Measurements from ENCODE around the gene PDE1C. TPM values are rescaled to one million over a fixed set of nuclear protein-coding genes. Genes with fewer than 3 reads are reported as not detected.

Gene PDE1C
- total and polyA plus RNA-seq, 3 experiments from 2014 or later = not detected

DNA sequence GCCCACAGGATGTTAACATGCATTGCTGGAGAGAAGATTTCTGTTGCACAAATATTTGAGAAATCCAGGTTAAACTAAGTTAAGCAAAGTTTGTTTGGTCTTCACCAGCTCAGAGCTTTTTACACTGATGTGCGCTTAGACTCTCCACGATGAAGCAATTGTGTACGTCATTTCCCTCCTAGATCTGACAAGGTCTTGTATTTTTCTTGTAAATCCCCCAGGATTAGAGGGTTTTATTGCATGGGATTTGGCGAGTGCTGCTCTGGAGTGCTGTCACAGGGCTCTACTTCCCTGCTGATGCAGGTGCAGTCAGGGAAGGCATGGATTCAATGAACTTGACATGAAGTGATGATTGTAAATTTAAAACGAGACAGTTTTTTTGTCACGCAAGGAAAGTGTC, 173.3 kb downstream of the PDE1C start:
- no peak overlapping the region for H3K27ac ChIP-seq (ENCODE audit: low read depth, low read length)
- H3K4me3 Mint-ChIP-seq = no peak overlapping the region
- no peaks in the 10 kb centered on the region for H3K36me3 ChIP-seq (ENCODE audit: insufficient read depth, low read length)
- peaks cover 0 to 16% (median 6%) of the 10 kb centered on the region in 5 donors for H3K9me3 Mint-ChIP-seq
- no peak overlapping the region for H3K4me3 ChIP-seq (ENCODE audit: low read length)
- H3K27me3 ChIP-seq (ENCODE audit: insufficient read depth, low read length, poor library complexity, severe bottlenecking) = no peaks in the 10 kb centered on the region
- DNase-seq = no peak
- no peaks in the 10 kb centered on the region for H3K27me3 Mint-ChIP-seq
- POLR2A ChIA-PET = no interaction called here
- no peaks in the 10 kb centered on the region for H3K4me1 Mint-ChIP-seq
- no peaks in the 10 kb centered on the region for H3K36me3 Mint-ChIP-seq
- CTCF ChIA-PET = no interaction called here
- no peaks in the 10 kb centered on the region for H3K9me3 ChIP-seq (ENCODE audit: low read length)
- H3K4me1 ChIP-seq (ENCODE audit: insufficient read depth, low read length) = no peaks in the 10 kb centered on the region
- no peak overlapping the region for H3K27ac Mint-ChIP-seq

DNA sequence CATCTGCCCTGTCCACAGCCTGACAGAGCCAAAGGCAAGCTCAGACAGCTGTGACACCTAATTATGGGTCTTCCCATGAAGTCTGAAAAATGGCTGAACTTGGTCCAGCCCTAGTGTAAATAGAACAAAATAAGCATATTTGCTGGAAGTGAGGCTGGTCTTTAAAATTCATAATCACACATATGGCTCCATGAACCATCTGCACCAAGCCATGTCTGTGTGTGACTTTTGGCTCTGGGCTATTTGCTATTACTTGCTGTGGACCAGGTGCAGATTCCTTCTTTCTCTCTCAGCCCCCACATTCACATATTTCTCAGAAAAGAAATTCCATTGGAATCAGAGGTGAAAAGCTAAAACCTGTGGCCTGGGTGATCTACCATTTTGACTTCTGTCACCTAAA, 175.9 kb downstream of the PDE1C start:
- no peak overlapping the region for H3K27ac Mint-ChIP-seq
- Histone ChIP-seq H3K27me3 (ENCODE audit: insufficient read depth, low read length, poor library complexity, severe bottlenecking) (no peaks in the 10 kb centered on the region), H3K4me3 (ENCODE audit: low read length) (no peak overlapping the region), H3K27ac (ENCODE audit: low read depth, low read length) (no peak overlapping the region), H3K9me3 (ENCODE audit: low read length) (no peaks in the 10 kb centered on the region), H3K36me3 (ENCODE audit: insufficient read depth, low read length) (no peaks in the 10 kb centered on the region), H3K4me1 (ENCODE audit: insufficient read depth, low read length) (no peaks in the 10 kb centered on the region)
- no peak overlapping the region for H3K4me3 Mint-ChIP-seq
- POLR2A ChIA-PET = no interaction called here
- no peak for DNase-seq
- CTCF ChIA-PET = no interaction called here
- H3K9me3 Mint-ChIP-seq = peaks cover 0 to 16% (median 9%) of the 10 kb centered on the region in 5 donors
- H3K4me1 Mint-ChIP-seq = no peaks in the 10 kb centered on the region
- H3K36me3 Mint-ChIP-seq = no peaks in the 10 kb centered on the region
- H3K27me3 Mint-ChIP-seq = no peaks in the 10 kb centered on the region

DNA sequence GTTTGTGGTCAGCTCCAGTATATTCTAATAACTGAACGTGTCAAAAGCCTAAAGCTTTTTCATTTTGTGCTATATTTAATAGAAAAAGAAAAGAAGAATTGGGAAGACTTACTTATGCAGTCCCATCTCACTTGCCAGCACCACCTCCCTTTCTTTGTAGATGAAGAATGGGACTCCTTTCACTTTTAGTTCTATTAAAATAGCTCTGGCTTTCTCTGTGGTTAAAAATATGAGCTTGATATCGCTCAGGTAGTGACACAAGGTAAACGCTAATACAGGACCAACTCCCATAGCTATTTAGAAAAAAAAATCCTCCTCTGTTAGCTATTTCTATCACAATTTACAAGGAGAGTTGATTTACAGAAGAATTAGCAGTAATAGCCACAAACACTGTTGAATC, 176.8 kb downstream of the PDE1C start:
- Mint-ChIP-seq H3K4me1 (no peaks in the 10 kb centered on the region), H3K27ac (no peak overlapping the region), H3K36me3 (no peaks in the 10 kb centered on the region), H3K9me3 (peaks cover 0 to 16% (median 9%) of the 10 kb centered on the region in 5 donors), H3K4me3 (no peak overlapping the region), H3K27me3 (no peaks in the 10 kb centered on the region)
- POLR2A ChIA-PET = no interaction called here
- Histone ChIP-seq H3K27me3 (ENCODE audit: insufficient read depth, low read length, poor library complexity, severe bottlenecking) (no peaks in the 10 kb centered on the region), H3K4me3 (ENCODE audit: low read length) (no peak overlapping the region), H3K27ac (ENCODE audit: low read depth, low read length) (no peak overlapping the region), H3K9me3 (ENCODE audit: low read length) (no peaks in the 10 kb centered on the region), H3K4me1 (ENCODE audit: insufficient read depth, low read length) (no peaks in the 10 kb centered on the region), H3K36me3 (ENCODE audit: insufficient read depth, low read length) (no peaks in the 10 kb centered on the region)
- DNase-seq = no peak
- CTCF ChIA-PET = no interaction called here

DNA sequence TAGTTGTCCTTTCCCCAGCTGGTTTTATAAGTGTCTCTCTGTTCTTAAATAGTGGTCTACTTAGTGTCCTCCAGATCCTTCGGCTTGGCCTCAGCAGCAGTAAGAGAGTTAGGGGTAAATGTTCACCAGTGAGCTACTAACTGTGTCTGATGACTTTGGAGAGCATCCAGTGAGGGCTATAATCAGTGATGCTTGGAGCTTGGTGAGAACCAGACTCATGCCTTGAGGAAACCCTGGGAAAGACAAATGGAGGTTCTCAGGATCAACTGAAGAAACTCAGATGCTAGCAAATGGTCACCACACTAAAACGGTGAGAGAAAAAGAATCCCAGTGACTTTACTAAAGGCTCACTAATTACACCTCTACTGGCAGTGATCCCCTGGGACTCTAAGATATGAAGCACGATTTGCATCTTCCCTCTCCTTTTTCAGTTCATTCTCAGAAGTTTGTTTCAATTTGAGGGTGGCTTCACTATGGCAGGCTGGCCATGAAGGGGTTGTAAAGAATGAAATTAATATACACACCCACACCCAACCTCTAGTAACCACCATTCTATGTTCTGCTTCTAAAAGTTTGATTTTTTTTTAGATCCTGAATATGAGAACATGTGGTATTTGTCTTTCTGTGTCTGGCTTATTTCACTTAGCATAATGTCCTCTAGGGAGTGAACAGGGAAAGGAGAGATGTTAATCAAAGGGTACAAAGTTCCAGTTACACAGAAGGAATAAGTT, 177.9 kb downstream of the PDE1C start:
- H3K27ac ChIP-seq (ENCODE audit: low read depth, low read length) = no peak overlapping the region
- no peak for DNase-seq
- H3K4me1 ChIP-seq (ENCODE audit: insufficient read depth, low read length) = no peaks in the 10 kb centered on the region
- Mint-ChIP-seq H3K4me3 (no peak overlapping the region), H3K4me1 (no peaks in the 10 kb centered on the region), H3K27me3 (no peaks in the 10 kb centered on the region), H3K9me3 (peaks cover 0 to 16% (median 9%) of the 10 kb centered on the region in 5 donors), H3K27ac (no peak overlapping the region), H3K36me3 (no peaks in the 10 kb centered on the region)
- POLR2A ChIA-PET = no interaction called here
- no peaks in the 10 kb centered on the region for H3K9me3 ChIP-seq (ENCODE audit: low read length)
- no peaks in the 10 kb centered on the region for H3K36me3 ChIP-seq (ENCODE audit: insufficient read depth, low read length)
- no peak overlapping the region for H3K4me3 ChIP-seq (ENCODE audit: low read length)
- H3K27me3 ChIP-seq (ENCODE audit: insufficient read depth, low read length, poor library complexity, severe bottlenecking) = no peaks in the 10 kb centered on the region
- CTCF ChIA-PET = no interaction called here

DNA sequence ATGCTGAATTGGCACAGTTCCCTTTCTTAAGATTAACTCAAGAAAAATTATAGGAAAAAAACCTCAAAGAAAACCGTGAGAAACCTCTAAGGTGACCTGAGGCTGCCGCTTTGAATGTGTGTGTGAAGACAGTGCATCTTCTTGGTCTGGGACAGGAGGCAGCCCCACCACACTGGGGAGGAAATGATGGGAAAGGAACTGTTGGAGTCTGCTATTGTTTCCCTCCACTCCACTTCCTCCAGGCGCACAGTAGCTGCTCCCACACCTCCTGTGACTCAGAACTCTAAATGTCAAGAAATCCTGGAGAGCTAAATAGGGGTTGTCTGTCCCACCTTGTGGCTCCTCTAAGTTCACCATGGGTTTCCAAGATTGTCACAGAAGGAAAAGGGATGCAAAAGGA, 179.4 kb downstream of the PDE1C start:
- Mint-ChIP-seq H3K27me3 (no peaks in the 10 kb centered on the region), H3K9me3 (peaks cover 0 to 16% (median 6%) of the 10 kb centered on the region in 5 donors), H3K27ac (no peak overlapping the region), H3K4me1 (no peaks in the 10 kb centered on the region), H3K4me3 (no peak overlapping the region), H3K36me3 (no peaks in the 10 kb centered on the region)
- Histone ChIP-seq H3K36me3 (ENCODE audit: insufficient read depth, low read length) (no peaks in the 10 kb centered on the region), H3K27me3 (ENCODE audit: insufficient read depth, low read length, poor library complexity, severe bottlenecking) (no peaks in the 10 kb centered on the region), H3K4me3 (ENCODE audit: low read length) (no peak overlapping the region), H3K9me3 (ENCODE audit: low read length) (no peaks in the 10 kb centered on the region), H3K27ac (ENCODE audit: low read depth, low read length) (no peak overlapping the region), H3K4me1 (ENCODE audit: insufficient read depth, low read length) (no peaks in the 10 kb centered on the region)
- POLR2A ChIA-PET = no interaction called here
- peak in 1 of 5 donors; percentile 3 for DNase-seq
- CTCF ChIA-PET = no interaction called here

DNA sequence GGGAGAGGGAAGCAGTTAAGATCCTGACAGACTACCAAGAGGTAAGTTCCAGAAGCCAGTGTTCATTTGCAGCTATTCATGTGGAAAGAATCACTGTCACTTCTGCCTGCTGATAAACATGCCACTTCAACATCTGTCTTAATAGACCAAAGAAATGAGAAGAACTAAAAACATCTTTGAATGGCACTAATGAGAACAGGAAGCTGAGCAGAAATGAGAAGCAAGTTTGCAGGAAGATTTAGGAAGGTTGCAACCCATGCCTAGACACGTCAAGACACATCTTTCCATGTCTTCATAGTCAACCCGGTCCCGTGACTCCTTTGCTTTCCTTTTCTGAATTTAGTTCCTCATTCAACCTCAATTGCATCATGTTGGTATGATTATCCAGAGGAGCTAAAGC, 180.0 kb downstream of the PDE1C start:
- H3K27ac ChIP-seq (ENCODE audit: low read depth, low read length) = no peak overlapping the region
- Mint-ChIP-seq H3K4me3 (no peak overlapping the region), H3K36me3 (no peaks in the 10 kb centered on the region), H3K9me3 (peaks cover 0 to 18% (median 6%) of the 10 kb centered on the region in 5 donors), H3K27me3 (no peaks in the 10 kb centered on the region), H3K4me1 (no peaks in the 10 kb centered on the region), H3K27ac (no peak overlapping the region)
- no peak for DNase-seq
- no peaks in the 10 kb centered on the region for H3K4me1 ChIP-seq (ENCODE audit: insufficient read depth, low read length)
- H3K4me3 ChIP-seq (ENCODE audit: low read length) = no peak overlapping the region
- H3K36me3 ChIP-seq (ENCODE audit: insufficient read depth, low read length) = no peaks in the 10 kb centered on the region
- ChIA-PET CTCF (no interaction called here), POLR2A (no interaction called here)
- H3K9me3 ChIP-seq (ENCODE audit: low read length) = no peaks in the 10 kb centered on the region
- no peaks in the 10 kb centered on the region for H3K27me3 ChIP-seq (ENCODE audit: insufficient read depth, low read length, poor library complexity, severe bottlenecking)

DNA sequence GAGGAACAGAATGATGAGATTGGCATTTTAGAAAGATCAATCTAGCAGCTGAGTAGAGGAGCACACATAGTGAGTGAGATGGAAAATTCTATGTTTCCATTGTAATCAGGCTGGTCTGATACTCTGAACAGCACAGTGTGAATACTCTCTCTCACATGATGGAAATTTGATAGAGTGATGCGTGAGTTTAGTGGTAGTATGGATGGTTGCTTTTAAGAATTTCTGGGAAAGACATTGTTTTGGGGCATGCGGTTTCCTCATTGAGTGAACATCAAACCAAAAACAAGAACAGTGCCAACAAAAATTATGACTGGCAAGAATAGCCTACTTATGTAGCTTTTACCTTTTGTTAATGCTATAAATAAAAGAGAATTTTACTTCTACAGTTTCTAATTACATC, 183.2 kb downstream of the PDE1C start:
- Histone ChIP-seq H3K4me1 (ENCODE audit: insufficient read depth, low read length) (no peaks in the 10 kb centered on the region), H3K9me3 (ENCODE audit: low read length) (no peaks in the 10 kb centered on the region), H3K36me3 (ENCODE audit: insufficient read depth, low read length) (no peaks in the 10 kb centered on the region), H3K4me3 (ENCODE audit: low read length) (no peak overlapping the region), H3K27ac (ENCODE audit: low read depth, low read length) (no peak overlapping the region), H3K27me3 (ENCODE audit: insufficient read depth, low read length, poor library complexity, severe bottlenecking) (no peaks in the 10 kb centered on the region)
- H3K27me3 Mint-ChIP-seq = no peaks in the 10 kb centered on the region
- peaks cover 0 to 12% (median 5%) of the 10 kb centered on the region in 5 donors for H3K9me3 Mint-ChIP-seq
- DNase-seq = no peak
- H3K4me1 Mint-ChIP-seq = no peaks in the 10 kb centered on the region
- H3K27ac Mint-ChIP-seq = no peak overlapping the region
- H3K4me3 Mint-ChIP-seq = no peak overlapping the region
- no peaks in the 10 kb centered on the region for H3K36me3 Mint-ChIP-seq
- POLR2A ChIA-PET = no interaction called here
- CTCF ChIA-PET = no interaction called here

DNA sequence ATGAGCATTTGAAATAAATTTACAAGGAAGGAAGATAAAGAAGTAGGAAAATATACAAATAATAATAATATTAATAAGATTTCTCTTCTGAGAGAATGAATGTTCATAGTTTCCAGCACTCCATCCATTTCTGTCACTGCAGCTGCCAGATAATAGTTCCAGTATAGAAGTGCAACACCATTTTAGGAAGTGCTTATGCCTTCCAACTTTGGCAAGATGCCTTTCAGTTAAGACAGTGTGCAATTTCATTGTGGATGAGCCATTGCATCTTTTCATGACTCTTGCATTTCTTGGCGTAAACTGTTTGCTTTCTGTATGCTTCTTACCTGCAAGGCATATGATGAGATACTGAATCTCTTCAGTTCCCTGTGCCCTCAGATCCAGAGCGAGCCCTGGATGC, 185.0 kb downstream of the PDE1C start:
- H3K4me3 Mint-ChIP-seq = no peak overlapping the region
- no peak for DNase-seq
- no peak overlapping the region for H3K27ac Mint-ChIP-seq
- Histone ChIP-seq H3K4me1 (ENCODE audit: insufficient read depth, low read length) (no peaks in the 10 kb centered on the region), H3K27ac (ENCODE audit: low read depth, low read length) (no peak overlapping the region), H3K9me3 (ENCODE audit: low read length) (no peaks in the 10 kb centered on the region), H3K36me3 (ENCODE audit: insufficient read depth, low read length) (no peaks in the 10 kb centered on the region), H3K4me3 (ENCODE audit: low read length) (no peak overlapping the region), H3K27me3 (ENCODE audit: insufficient read depth, low read length, poor library complexity, severe bottlenecking) (no peaks in the 10 kb centered on the region)
- CTCF ChIA-PET = no interaction called here
- no peaks in the 10 kb centered on the region for H3K27me3 Mint-ChIP-seq
- POLR2A ChIA-PET = no interaction called here
- peaks cover 0 to 21% (median 11%) of the 10 kb centered on the region in 5 donors for H3K9me3 Mint-ChIP-seq
- H3K4me1 Mint-ChIP-seq = no peaks in the 10 kb centered on the region
- H3K36me3 Mint-ChIP-seq = no peaks in the 10 kb centered on the region

DNA sequence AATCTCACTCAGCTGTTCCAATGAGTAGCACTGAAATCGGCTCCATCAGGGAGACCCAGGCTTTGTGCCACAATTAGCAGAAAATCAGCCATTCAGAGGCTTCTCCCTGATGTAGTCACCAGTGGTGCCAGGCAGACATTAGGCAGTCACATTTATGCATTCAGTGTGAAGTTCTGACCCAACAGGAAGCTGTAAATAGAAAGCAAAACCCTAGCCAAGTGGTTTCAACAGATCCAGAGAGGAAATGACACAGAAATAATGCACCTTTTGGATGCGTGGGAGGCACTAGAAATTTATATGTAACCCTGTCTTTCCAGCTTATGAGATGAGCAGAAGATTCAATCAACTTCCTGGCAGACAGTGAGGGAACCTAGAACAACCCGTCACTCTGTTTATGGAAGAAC, 186.4 kb downstream of the PDE1C start:
- Histone ChIP-seq H3K36me3 (ENCODE audit: insufficient read depth, low read length) (no peaks in the 10 kb centered on the region), H3K27me3 (ENCODE audit: insufficient read depth, low read length, poor library complexity, severe bottlenecking) (no peaks in the 10 kb centered on the region)

More for the DNA sequence above, 186.4 kb downstream of the PDE1C start:
- H3K27me3 Mint-ChIP-seq = no peaks in the 10 kb centered on the region
- H3K4me3 Mint-ChIP-seq = no peak overlapping the region
- Histone ChIP-seq H3K9me3 (ENCODE audit: low read length) (no peaks in the 10 kb centered on the region), H3K27ac (ENCODE audit: low read depth, low read length) (no peak overlapping the region), H3K4me3 (ENCODE audit: low read length) (no peak overlapping the region), H3K4me1 (ENCODE audit: insufficient read depth, low read length) (no peaks in the 10 kb centered on the region)
- H3K27ac Mint-ChIP-seq = no peak overlapping the region
- H3K36me3 Mint-ChIP-seq = no peaks in the 10 kb centered on the region
- DNase-seq = no peak
- ChIA-PET POLR2A (no interaction called here), CTCF (no interaction called here)
- peaks cover 0 to 20% (median 11%) of the 10 kb centered on the region in 5 donors for H3K9me3 Mint-ChIP-seq
- no peaks in the 10 kb centered on the region for H3K4me1 Mint-ChIP-seq

All from CD8-positive, alpha-beta memory T cell (primary cell).